ENCODE results near the gene IRAK3.
"Not testable (repeated sequence)": the region's sequence is repeated elsewhere in the genome, so short reads cannot be mapped to it uniquely, and the experiment has no call there.

- not testable (repeated sequence) for TF ChIP-seq CTCF, POLR2A (IDR thresholded peaks at IDR 0.05)
These were observed 47.3 kb downstream of the IRAK3 start for GRCh38 chr12:66236282-66236675.

Data from Peyer's patch (tissue), 4 donors.